ENCODE results near the gene PPP1CC. TPM values are rescaled to one million over a fixed set of nuclear protein-coding genes. Genes with fewer than 3 reads are reported as not detected.

Gene PPP1CC
- total and polyA plus RNA-seq, 2 of the 4 experiments (the other 2 are of a cell fraction): 71.0 to 126 TPM

DNA sequence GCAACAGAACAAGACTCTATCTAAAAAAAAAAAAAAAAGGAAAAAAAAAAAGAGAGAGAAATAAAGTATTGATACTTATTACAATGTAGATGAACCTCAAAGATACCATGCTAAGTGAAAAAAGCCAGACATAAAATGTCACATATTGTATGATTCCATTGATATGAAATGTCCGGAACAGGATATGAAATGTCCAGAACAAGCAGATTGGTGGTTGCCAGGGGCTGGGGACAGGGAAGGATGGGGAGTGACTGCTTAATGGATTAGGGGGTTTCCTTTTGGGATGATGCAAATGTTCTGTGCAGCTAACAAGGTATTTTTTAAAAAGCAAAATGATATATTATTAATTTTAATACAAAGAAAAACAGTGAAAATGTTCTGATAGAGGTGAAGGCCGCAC is 58.8 kb downstream of the PPP1CC start:
- no peak overlapping the region for H3K14ac ChIP-seq (replicated peaks; ENCODE audit: low read depth, low read length)
- no peak overlapping the region for H3K56ac ChIP-seq (ENCODE audit: extremely low read depth, insufficient read depth, low read length)
- BruUV-seq (replicated peaks): no TSS peak
- TF ChIP-seq RCOR1 (IDR thresholded peaks at IDR 0.05; ENCODE audit: insufficient replicate concordance, low read length): no peak
- TF ChIP-seq BHLHE40 (IDR thresholded peaks at IDR 0.05; ENCODE audit: low read depth, low read length): no peak
- no peak for TF ChIP-seq RFX5 (IDR thresholded peaks at IDR 0.05; ENCODE audit: low read depth, low read length)
- no peak for TF ChIP-seq CEBPB (IDR thresholded peaks at IDR 0.05; ENCODE audit: low read depth, low read length)
- TF ChIP-seq MAZ (IDR thresholded peaks at IDR 0.05; ENCODE audit: borderline replicate concordance, low read depth, low read length): no peak
- no peak for TF ChIP-seq MXI1 (IDR thresholded peaks at IDR 0.05; ENCODE audit: borderline replicate concordance, low read depth, low read length)
- no peak overlapping the region for H2BK120ac ChIP-seq (ENCODE audit: low read depth, low read length)
- no peak overlapping the region for H4K91ac ChIP-seq (ENCODE audit: insufficient read depth, low read depth, low read length)
- H3K9ac ChIP-seq (ENCODE audit: low read depth, low read length): no peak overlapping the region
- no peak overlapping the region for H3K23ac ChIP-seq (ENCODE audit: low read depth, low read length)
- H3K18ac ChIP-seq (ENCODE audit: low read depth, low read length): no peak overlapping the region
- in situ Hi-C loops (cut with MboI; ENCODE audit: low sequenced_read_pairs) (no loop called here), intact Hi-C loops (cut with micrococcal nuclease) (no loop called here), dilution Hi-C loops (cut with HindIII; ENCODE audit: low sequenced_read_pairs, unreplicated experiment) (no loop called here)
- no peak overlapping the region for H3K4me2 ChIP-seq (ENCODE audit: low read depth, low read length)
- ATAC-seq (ENCODE audit: low read depth) (no peak), DNase-seq (no peak)
- no peak overlapping the region for H4K8ac ChIP-seq (ENCODE audit: low read depth in 2 of 2, low read length in 2 of 2)
- CTCF ChIA-PET: no interaction called here
- no peak overlapping the region for H2BK5ac ChIP-seq (ENCODE audit: low read depth, low read length, poor library complexity, severe bottlenecking)
- POLR2A ChIA-PET (ENCODE audit: unreplicated experiment): no interaction called here
- H2BK15ac ChIP-seq (ENCODE audit: low read depth, low read length): no peak overlapping the region
- H3K4me1 ChIP-seq (ENCODE audit: control insufficient read depth, insufficient read depth, low read length): peaks cover 3% of the 10 kb centered on the region; the same call in 1 of the 2 replicates
- no peaks in the 10 kb centered on the region for H3K9me1 ChIP-seq (ENCODE audit: insufficient read depth, low read length)
- H2AFZ ChIP-seq (replicated peaks; ENCODE audit: low read length, poor library complexity): no peak overlapping the region
- peaks cover 30% of the 10 kb centered on the region for H3K27me3 ChIP-seq (ENCODE audit: control insufficient read depth, insufficient read depth, low read length)
- no peaks in the 10 kb centered on the region for H3K79me1 ChIP-seq (ENCODE audit: low read depth in 1 of 2, low read length in 2 of 2)
- peaks cover 3% of the 10 kb centered on the region; the same call in 1 of the 2 replicates for H3K9me3 ChIP-seq (ENCODE audit: control insufficient read depth, insufficient read depth, low read length)
- no peak overlapping the region for H3K27ac ChIP-seq (ENCODE audit: insufficient read depth, low read length)
- H2AK9ac ChIP-seq (replicated peaks; ENCODE audit: low read depth, low read length, poor library complexity): no peak overlapping the region
- no peak overlapping the region for H3K4me3 ChIP-seq (ENCODE audit: insufficient read depth, low read depth, low read length)
- no peaks in the 10 kb centered on the region for H4K20me1 ChIP-seq (ENCODE audit: insufficient read depth, low read length)
- no peak overlapping the region for H4K5ac ChIP-seq (ENCODE audit: low read depth, low read length)
- no peak overlapping the region for H2BK20ac ChIP-seq (ENCODE audit: low read depth, low read length)
- no peak overlapping the region for H2AK5ac ChIP-seq (ENCODE audit: low read depth, low read length)
- H3K4ac ChIP-seq (ENCODE audit: low read depth, low read length): no peak overlapping the region
- H3K36me3 ChIP-seq (ENCODE audit: control insufficient read depth, insufficient read depth, low read length): no peaks in the 10 kb centered on the region
- WGBS, 2 experiments (ENCODE audit: extremely low coverage in 2 of 2, insufficient read length in 1 of 2): no CpG with 5 or more reads among the region's 2 CpGs
